GM12891 (cell line): ENCODE measurements around the gene TAF1A.

Experiments used
- DNase-seq: peaks from one replicate; pipeline ENCODE4 v3.0.0; 2011; ENCODE audit warnings: low spot score; ENCODE audit not compliant: insufficient read length
- FAIRE-seq: peaks from 2 replicates; lab custom pipeline; 2011; peaks lifted over from hg19 to GRCh38; lab: Jason Lieb, UNC
- PAX5 ChIP-seq: IDR thresholded peaks from 2 replicates; pipeline ENCODE4 v1.6.1; 2011; ENCODE audit warnings: low read length, moderate library complexity, mild to moderate bottlenecking; ENCODE audit not compliant: insufficient read depth, severe bottlenecking
- POLR2A ChIP-seq: IDR thresholded peaks from 2 replicates; pipeline ENCODE4 v1.6.1; 2011; ENCODE audit warnings: low read depth, low read length, control low read depth
- POLR2AphosphoS5 ChIP-seq: IDR thresholded peaks from 2 replicates; pipeline ENCODE4 v1.6.1; 2011; ENCODE audit warnings: low read depth, low read length, control low read depth
- POU2F2 ChIP-seq: IDR thresholded peaks from 2 replicates; pipeline ENCODE4 v1.6.1; 2011; ENCODE audit warnings: low read depth, mild to moderate bottlenecking, control low read depth, low read length, moderate library complexity
- SPI1 ChIP-seq: IDR thresholded peaks from 2 replicates; pipeline ENCODE4 v1.6.1; 2011; ENCODE audit warnings: low read depth, low read length, control low read depth
- TAF1 ChIP-seq: IDR thresholded peaks from 2 replicates; pipeline ENCODE4 v1.6.1; 2011; ENCODE audit warnings: low read depth, low read length, control low read depth

The TAF1A gene

GRCh38 chr1:222561656-222562055, 28.1 kb downstream of the TAF1A start:
- no peak for DNase-seq

GRCh38 chr1:222557574-222557973, 32.2 kb downstream of the TAF1A start:
- TF ChIP-seq POU2F2, result no peak
- TF ChIP-seq POLR2AphosphoS5, result no peak
- no peak for TF ChIP-seq PAX5
- TF ChIP-seq SPI1, result no peak
- no peak for TF ChIP-seq POLR2A
- no peak for TF ChIP-seq TAF1
- no peak for FAIRE-seq
- no peak for DNase-seq

More at GRCh38 chr1:222561656-222562055, 28.1 kb downstream of the TAF1A start:
- FAIRE-seq, result no peak
- TF ChIP-seq POLR2A, result no peak
- TF ChIP-seq POLR2AphosphoS5, result no peak
- no peak for TF ChIP-seq POU2F2
- no peak for TF ChIP-seq PAX5
- no peak for TF ChIP-seq TAF1
- TF ChIP-seq SPI1, result no peak

GRCh38 chr1:222557148-222557547, 32.6 kb downstream of the TAF1A start:
- no peak for FAIRE-seq
- TF ChIP-seq TAF1 (no peak), POU2F2 (no peak), POLR2AphosphoS5 (no peak), PAX5 (no peak), SPI1 (no peak), POLR2A (no peak)
- no peak for DNase-seq

DNA sequence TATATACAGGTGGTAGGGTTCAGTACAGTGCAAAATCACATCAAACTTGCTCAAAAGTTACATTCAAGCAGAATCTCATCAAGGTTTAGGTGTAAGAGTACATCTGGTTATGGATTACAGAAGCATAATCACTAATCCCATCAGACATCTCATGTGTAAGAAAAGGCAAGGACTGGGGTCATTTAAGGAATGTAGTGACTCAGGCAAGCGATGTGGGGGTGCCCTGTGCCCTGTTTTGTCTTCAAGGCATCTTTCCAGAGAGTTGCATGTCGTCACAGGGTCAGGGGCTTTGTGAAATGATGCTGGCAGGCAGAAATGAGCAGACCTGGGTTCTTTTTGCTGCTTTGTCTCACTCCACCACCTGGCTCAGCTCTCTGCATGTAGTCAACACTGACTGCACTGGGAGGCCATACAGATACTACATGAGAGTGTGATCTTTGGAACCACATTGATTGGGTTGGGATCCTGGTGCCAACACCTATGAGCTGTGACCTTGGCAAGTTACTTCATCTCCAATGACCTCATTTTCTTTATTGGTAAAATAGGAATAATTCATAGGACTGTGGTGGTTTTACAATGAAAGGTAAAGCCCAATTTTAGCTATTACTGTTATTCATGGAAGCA, 33.6 kb downstream of the TAF1A start:
- no peak for TF ChIP-seq POLR2A
- no peak for TF ChIP-seq TAF1
- no peak for TF ChIP-seq POU2F2
- no peak for TF ChIP-seq PAX5
- no peak for TF ChIP-seq SPI1
- no peak for TF ChIP-seq POLR2AphosphoS5
- peak; percentile 33 for FAIRE-seq
- no peak for DNase-seq

DNA sequence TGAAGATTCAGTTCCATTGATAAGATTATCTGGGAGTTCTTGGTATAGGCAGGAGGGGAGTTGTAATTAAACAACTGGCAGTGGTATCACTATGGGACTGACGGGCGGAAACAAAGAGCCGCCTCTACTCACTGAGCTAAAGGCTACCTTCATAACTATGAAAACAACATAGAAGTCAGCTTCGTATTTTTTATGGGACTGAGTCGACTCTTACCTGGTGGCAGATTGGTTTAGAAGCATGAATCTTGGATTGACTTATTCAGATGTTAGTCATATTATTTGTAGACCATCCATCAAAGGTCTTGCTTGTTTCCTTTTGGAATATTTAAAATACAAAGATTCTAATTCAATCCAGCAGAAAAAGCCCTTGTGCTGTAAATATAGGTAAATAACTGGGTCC, 35.6 kb downstream of the TAF1A start:
- DNase-seq (no peak), FAIRE-seq (no peak)
- TF ChIP-seq POLR2A, result no peak
- TF ChIP-seq POU2F2, result no peak
- no peak for TF ChIP-seq TAF1

DNA sequence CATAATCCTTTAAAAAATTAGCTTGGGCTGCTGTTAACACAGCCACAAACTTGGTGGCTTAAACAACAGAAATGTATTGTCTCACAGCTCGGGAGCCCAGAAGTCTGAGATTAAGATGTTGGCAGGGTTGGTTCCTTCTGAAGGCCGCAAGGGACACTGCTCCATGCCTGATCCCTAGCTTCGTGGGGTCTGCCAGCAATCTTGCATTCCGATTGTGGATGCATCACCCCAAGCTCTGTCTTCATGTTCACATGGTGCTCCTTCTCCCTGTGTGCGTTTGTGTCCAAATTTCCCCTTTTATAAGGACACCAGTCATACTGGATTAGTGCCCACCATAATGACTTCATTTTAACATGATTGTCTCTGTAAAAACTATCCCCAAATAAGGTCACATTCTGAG, 36.9 kb downstream of the TAF1A start:
- DNase-seq (no peak), FAIRE-seq (no peak)
- TF ChIP-seq POLR2AphosphoS5 (no peak), SPI1 (no peak), POLR2A (no peak)

GRCh38 chr1:222547944-222548671, 41.6 kb downstream of the TAF1A start, which contains the start of gene HHIPL2:
Gene HHIPL2 (minus strand): TSS chr1:222548104. CDS start chr1:222548044, 60 bp downstream.
- FAIRE-seq, result no peak
- no peak for DNase-seq
- TF ChIP-seq POU2F2 (no peak), POLR2A (no peak), PAX5 (no peak), TAF1 (no peak), POLR2AphosphoS5 (no peak), SPI1 (no peak)

GRCh38 chr1:222547260-222547614, 42.5 kb downstream of the TAF1A start:
- DNase-seq, result no peak
- no peak for FAIRE-seq
- TF ChIP-seq POLR2A (no peak), POLR2AphosphoS5 (no peak), POU2F2 (no peak), SPI1 (no peak), TAF1 (no peak), PAX5 (no peak)

- DNase-seq (no peak), FAIRE-seq (no peak)
- TF ChIP-seq POLR2A (no peak), PAX5 (no peak)
These were observed 43.0 kb downstream of the TAF1A start for GRCh38 chr1:222546548-222547259.

DNA sequence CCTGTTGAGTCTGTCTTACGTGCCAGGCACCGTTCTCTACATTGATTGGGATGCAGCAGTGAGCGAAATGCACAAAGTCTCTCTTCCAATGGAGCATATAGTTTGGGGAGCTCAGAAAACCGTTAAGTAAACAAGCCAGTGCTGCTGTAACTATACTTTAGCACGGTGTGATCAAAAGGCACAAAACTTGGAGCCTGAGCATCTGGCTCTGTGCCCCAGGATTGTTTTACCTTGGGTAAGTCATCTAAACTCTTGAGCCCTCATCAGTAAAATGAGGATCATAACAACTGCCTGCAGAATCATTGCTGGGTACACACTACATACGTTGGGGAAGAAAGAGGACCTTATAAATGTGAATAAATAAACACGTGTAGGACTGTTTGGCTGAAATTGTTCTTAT, 43.6 kb downstream of the TAF1A start:
- no peak for TF ChIP-seq TAF1
- no peak for TF ChIP-seq POU2F2
- no peak for TF ChIP-seq POLR2AphosphoS5
- no peak for TF ChIP-seq PAX5
- TF ChIP-seq POLR2A, result no peak
- no peak for TF ChIP-seq SPI1
- FAIRE-seq (no peak), DNase-seq (no peak)
